HG02678 (cell line): ENCODE measurements around the gene TMEM167B.
"Not testable (repeated sequence)": the region's sequence is repeated elsewhere in the genome, so short reads cannot be mapped to it uniquely, and the experiment has no call there.

ENCODE experiments used
- ATAC-seq: cut with Tn5 transposase; IDR thresholded peaks from one replicate; pipeline ENCODE4 v1.9.1; 2021; ENCODE audit warnings: mild to moderate bottlenecking, moderate library complexity; ENCODE audit not compliant: unreplicated experiment

Gene TMEM167B

GRCh38 chr1:109112652-109113285 lies 22.2 kb downstream of the TMEM167B start:
- peak; percentile 65 for ATAC-seq

DNA sequence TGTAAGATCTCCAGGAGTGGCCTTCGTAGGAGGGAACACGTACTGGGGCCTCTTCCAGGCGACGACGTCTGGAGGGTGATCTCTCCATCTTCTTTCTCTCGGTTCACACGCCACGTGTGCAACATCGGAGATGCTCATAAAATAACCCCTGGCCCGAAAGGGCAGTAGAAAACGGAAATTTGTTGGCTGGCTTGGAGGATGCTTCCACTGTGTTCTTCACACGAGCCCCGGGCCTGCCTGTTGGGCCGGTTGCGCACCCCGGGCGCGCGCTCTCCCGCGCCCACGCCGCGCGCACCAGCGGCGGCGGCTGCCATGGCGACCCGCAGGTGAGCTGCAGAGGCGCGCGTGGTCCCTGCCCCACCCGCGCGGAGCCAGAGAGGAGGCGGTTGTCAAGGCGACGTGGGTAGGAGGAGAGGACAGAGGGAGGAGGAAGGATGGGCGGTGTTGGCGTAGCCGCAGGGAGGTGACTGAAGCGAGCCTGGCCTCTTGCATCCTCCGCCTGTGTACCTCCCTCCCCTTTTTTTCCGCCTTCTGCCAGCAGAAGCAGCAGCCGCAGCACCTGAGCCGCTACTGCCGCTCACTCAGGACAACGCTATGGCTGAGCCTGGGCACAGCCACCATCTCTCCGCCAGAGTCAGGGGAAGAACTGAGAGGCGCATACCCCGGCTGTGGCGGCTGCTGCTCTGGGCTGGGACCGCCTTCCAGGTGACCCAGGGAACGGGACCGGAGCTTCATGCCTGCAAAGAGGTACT lies 23.2 kb downstream of the TMEM167B start, which contains the start of gene ELAPOR1:
TSS of gene ELAPOR1 (plus strand) at position 526 of the 752 bp plus-strand sequence. CDS start at position 595, 69 bp downstream.
- peak; percentile 56 for ATAC-seq

DNA sequence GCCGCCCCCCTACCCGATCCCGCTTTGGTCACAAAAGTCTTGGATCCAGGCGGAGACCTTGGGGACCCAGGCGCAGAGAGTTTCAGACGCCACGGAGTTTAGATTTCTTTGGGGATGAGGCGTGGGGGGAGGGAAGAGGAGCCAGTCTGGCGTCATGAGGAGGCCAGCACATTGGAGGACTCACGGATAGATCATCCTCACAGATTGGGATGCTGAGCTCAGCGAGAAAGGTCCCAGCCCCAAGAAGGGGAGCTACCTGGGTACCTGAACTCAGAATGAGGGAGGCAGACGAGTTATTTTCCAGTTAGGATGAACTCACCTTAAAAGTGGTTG lies 23.7 kb downstream of the TMEM167B start:
- ATAC-seq: no peak

GRCh38 chr1:109115685-109116084 lies 25.1 kb downstream of the TMEM167B start:
- ATAC-seq: no peak

GRCh38 chr1:109116286-109116685 lies 25.7 kb downstream of the TMEM167B start:
- ATAC-seq: no peak

DNA sequence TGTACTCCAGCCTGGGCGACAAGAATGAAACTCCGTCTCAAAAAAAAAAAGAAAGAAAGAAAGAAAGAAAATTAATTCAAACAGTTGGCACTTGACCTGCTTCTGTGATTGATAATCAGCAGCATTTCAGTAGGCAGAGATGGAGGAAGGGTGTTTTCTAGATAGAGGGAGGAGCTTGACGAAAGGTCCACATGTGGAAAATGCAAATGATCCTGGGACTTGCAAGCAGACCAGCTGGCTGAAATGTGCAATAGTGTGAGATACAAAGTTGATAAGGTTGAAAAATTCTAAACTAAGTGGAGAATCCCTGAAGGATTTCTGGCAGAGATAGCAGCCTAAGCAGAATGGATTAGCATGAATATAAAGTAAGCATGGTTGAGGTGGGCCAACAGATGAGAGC lies 27.5 kb downstream of the TMEM167B start:
- no peak for ATAC-seq

GRCh38 chr1:109120356-109120755 lies 29.8 kb downstream of the TMEM167B start:
- no peak for ATAC-seq

- ATAC-seq: no peak
Observed at GRCh38 chr1:109131059-109131458, 40.5 kb downstream of the TMEM167B start.

DNA sequence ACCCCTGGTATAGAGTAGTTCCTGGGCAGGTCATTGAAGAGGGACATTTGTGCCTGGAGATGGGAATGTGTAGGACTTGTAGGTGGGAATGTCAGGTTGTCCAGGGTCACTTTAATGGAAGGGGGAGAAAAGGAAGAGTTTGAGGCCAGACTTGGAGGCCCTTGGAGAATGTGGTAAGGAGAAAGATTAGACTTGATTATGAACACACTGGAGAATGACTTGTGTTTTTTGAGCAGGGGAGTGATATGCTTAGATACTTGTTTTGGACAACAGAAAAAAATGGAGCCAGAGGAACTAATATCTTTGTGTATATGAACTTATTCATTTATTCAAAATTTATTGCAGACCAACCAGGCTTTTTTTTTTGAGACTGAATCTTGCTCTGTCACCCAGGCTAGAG lies 41.2 kb downstream of the TMEM167B start:
- no peak for ATAC-seq

DNA sequence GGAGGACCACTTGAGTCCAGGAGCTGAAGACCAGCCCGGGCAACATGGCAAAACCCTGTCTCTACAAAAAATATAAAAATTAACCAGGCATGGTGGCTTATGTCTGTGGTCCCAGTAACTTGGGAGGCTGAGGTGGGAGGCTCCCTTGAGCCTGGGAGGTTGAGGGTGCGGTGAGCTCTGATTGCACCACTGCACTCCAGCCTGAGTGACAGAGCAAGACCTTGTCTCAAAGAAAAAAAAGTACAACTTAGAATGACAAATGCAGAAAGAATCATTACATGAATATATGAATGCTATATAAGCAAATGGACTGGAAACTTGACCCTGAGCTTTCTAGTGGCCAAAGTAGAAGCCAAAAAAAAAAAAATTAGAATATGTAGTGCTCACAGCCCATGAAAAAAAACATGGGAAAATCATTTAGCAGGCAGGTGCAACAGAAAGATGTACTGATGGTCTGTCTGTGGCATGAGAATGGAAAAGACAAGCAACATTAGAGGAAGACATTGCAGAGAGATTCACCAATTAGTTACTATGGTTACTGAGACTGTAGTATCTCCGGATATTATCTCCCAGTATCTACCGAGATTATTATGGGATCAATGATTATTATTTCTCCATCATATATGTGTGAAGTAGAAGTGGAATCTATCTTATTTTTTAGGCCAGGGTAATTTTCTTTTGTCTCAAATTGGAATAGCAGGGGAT lies 42.6 kb downstream of the TMEM167B start:
- no peak for ATAC-seq

- ATAC-seq: peak; percentile 53
Observed at GRCh38 chr1:109133815-109134214, 43.3 kb downstream of the TMEM167B start.

GRCh38 chr1:109134423-109134822 lies 43.9 kb downstream of the TMEM167B start:
- ATAC-seq: peak; percentile 81

- no peak for ATAC-seq
Observed at GRCh38 chr1:109135940-109136339, 45.4 kb downstream of the TMEM167B start.

GRCh38 chr1:109136766-109137165 lies 46.2 kb downstream of the TMEM167B start:
- no peak for ATAC-seq

DNA sequence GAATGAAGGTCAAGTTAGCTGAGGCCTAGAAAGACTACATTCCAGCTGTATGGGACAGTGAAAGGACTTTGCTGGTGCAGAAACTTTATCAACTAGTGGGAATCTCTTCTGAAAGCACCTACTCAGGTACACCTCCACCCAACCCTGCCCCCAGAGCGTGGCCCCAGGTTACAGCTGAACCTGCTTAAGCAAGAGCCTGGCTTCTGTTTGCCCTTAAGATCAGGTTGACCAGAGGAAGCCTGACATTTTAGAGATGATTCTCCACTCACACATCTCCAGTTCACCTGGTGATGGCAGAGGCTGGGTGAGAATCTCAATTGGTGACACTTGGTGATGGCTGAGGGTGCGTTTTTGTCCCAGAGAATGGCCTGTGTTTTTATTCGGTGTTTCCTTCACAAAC lies 47.4 kb downstream of the TMEM167B start:
- no peak for ATAC-seq

DNA sequence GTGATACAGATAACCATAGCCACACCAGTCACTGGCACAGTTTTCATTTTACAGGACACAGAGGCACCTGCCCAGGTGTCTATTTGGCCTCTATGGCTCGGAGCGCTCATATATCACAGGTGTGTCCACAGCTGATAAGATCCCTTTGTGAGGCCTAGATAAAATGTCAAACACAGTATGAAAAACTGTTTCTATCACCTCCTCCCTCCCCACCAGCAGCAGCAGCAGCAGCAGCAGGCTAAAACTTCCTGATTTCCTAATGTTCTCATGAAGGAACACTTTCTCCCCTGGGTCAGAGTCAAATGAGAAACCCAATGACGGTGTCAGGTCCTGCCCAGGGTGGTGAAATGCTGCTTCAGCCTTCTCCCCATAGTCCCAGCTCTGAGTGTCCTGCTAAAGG lies 47.8 kb downstream of the TMEM167B start:
- no peak for ATAC-seq

GRCh38 chr1:109140392-109140791 lies 49.8 kb downstream of the TMEM167B start:
- no peak for ATAC-seq

DNA sequence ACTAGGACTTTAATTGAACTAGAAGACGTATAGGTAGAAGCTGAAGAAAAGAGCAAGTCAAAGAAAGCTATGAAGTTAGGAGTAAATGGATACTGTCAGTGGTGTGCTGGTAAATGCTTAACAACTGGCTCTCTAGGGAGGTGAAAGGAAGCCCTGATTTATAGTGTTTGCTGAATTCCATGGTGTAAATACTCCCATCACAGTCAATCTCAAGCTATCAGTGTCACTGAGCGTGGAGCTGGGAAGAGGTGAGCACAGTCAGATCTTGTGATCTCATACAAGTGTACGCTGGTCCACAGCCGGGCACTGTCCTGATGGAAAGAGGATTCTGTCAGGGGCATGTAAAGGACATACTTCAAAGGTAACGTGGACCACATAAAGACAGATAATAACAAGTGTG lies 51.7 kb downstream of the TMEM167B start:
- ATAC-seq: no peak

GRCh38 chr1:109142725-109143124 lies 52.2 kb downstream of the TMEM167B start:
- ATAC-seq: not testable (repeated sequence)
